ENCODE data around the gene MRAP. TPM values are rescaled to one million over a fixed set of nuclear protein-coding genes. Genes with fewer than 3 reads are reported as not detected.

MRAP gene
- polyA plus RNA-seq, 3 donors = not detected

- DNase-seq = no peak
- no peaks in the 10 kb centered on the region for H4K20me1 ChIP-seq (ENCODE audit: insufficient read depth, low read length)
- TF ChIP-seq CTCF (IDR thresholded peaks at IDR 0.05) = no peak
- no peak overlapping the region for H3K4me3 ChIP-seq (replicated peaks in 1 of 3; ENCODE audit: low read depth in 2 of 3, low read length in 3 of 3)
- Mint-ChIP-seq H3K36me3 (peaks cover 91 to 95% of the 10 kb centered on the region in 2 donors), H3K27me3 (ENCODE audit: low read depth in 3 of 3) (peaks cover 0 to 2% (median 0%) of the 10 kb centered on the region in 3 donors), H3K27ac (peak overlapping the region in 2 of 7 donors; percentile 4 to 14), H3K4me1 (peaks cover 3% of the 10 kb centered on the region), H3K9me3 (no peaks in the 10 kb centered on the region), H3K4me3 (no peak overlapping the region)
- intact Hi-C loops (cut with micrococcal nuclease) = loop anchor here in 1 of 2 donors (10.0 kb wide), 1 partner anchor 45 kb away; no protein-coding TSS in a partner anchor
- no peak overlapping the region for H3K4me2 ChIP-seq (replicated peaks; ENCODE audit: extremely low read depth, low read length, poor library complexity, severe bottlenecking)
- 80% methylated on average over 7 of the region's 7 CpGs for WGBS (ENCODE audit: insufficient coverage)
- H3K4me1 ChIP-seq (ENCODE audit: control insufficient read depth in 1 of 2, insufficient read depth in 2 of 2, low read length in 2 of 2) = no peaks in the 10 kb centered on the region
- H3K79me2 ChIP-seq (ENCODE audit: insufficient read depth, low read length) = no peaks in the 10 kb centered on the region
- no peaks in the 10 kb centered on the region for H3K9me3 ChIP-seq (replicated peaks in 1 of 2; ENCODE audit: control insufficient read depth in 1 of 2, insufficient read depth in 1 of 2, low read length in 2 of 2)
- no peak overlapping the region for H3K27ac ChIP-seq (ENCODE audit: low read depth in 1 of 2, low read length in 2 of 2)
- H3K36me3 ChIP-seq (replicated peaks in 1 of 2; ENCODE audit: control insufficient read depth in 1 of 2, insufficient read depth in 2 of 2, low read length in 2 of 2) = peaks cover 91 to 98% of the 10 kb centered on the region in 2 donors
- H2AFZ ChIP-seq (ENCODE audit: insufficient read depth, low read depth, low read length, poor library complexity, severe bottlenecking) = no peak overlapping the region
- no peak overlapping the region for H3K9ac ChIP-seq (ENCODE audit: insufficient read depth, low read length, poor library complexity, severe bottlenecking)
- H3K27me3 ChIP-seq (ENCODE audit: control insufficient read depth in 2 of 2, insufficient read depth in 2 of 2, low read length in 2 of 2) = no peaks in the 10 kb centered on the region
Measured at GRCh38 chr21:32359719-32360260, 61.1 kb downstream of the MRAP start.

GRCh38 chr21:32360401-32360975 is 61.8 kb downstream of the MRAP start:
- H3K27ac ChIP-seq (ENCODE audit: low read depth in 1 of 2, low read length in 2 of 2) = no peak overlapping the region
- no peaks in the 10 kb centered on the region for H3K9me3 ChIP-seq (replicated peaks in 1 of 2; ENCODE audit: control insufficient read depth in 1 of 2, insufficient read depth in 1 of 2, low read length in 2 of 2)
- H3K79me2 ChIP-seq (ENCODE audit: insufficient read depth, low read length) = no peaks in the 10 kb centered on the region
- H3K27me3 Mint-ChIP-seq (ENCODE audit: low read depth in 3 of 3) = peaks cover 0 to 2% (median 0%) of the 10 kb centered on the region in 3 donors
- no peak overlapping the region for H3K9ac ChIP-seq (ENCODE audit: insufficient read depth, low read length, poor library complexity, severe bottlenecking)
- no peaks in the 10 kb centered on the region for H3K4me1 ChIP-seq (ENCODE audit: control insufficient read depth in 1 of 2, insufficient read depth in 2 of 2, low read length in 2 of 2)
- WGBS (ENCODE audit: insufficient coverage) = 95% methylated on average over 3 of the region's 5 CpGs
- no peaks in the 10 kb centered on the region for H3K27me3 ChIP-seq (ENCODE audit: control insufficient read depth in 2 of 2, insufficient read depth in 2 of 2, low read length in 2 of 2)
- no peaks in the 10 kb centered on the region for H3K9me3 Mint-ChIP-seq
- peaks cover 3% of the 10 kb centered on the region for H3K4me1 Mint-ChIP-seq
- no peak for TF ChIP-seq CTCF (IDR thresholded peaks at IDR 0.05)
- no peak for DNase-seq
- no peak overlapping the region for H3K4me2 ChIP-seq (replicated peaks; ENCODE audit: extremely low read depth, low read length, poor library complexity, severe bottlenecking)
- no peak overlapping the region for H2AFZ ChIP-seq (ENCODE audit: insufficient read depth, low read depth, low read length, poor library complexity, severe bottlenecking)
- no peak overlapping the region for H3K4me3 ChIP-seq (replicated peaks in 1 of 3; ENCODE audit: low read depth in 2 of 3, low read length in 3 of 3)
- intact Hi-C loops (cut with micrococcal nuclease) = no loop called here
- peak overlapping the region in 1 of 7 donors; percentile 50 for H3K27ac Mint-ChIP-seq
- H4K20me1 ChIP-seq (ENCODE audit: insufficient read depth, low read length) = no peaks in the 10 kb centered on the region
- H3K36me3 Mint-ChIP-seq = peaks cover 88 to 92% of the 10 kb centered on the region in 2 donors
- H3K4me3 Mint-ChIP-seq = no peak overlapping the region
- H3K36me3 ChIP-seq (replicated peaks in 1 of 2; ENCODE audit: control insufficient read depth in 1 of 2, insufficient read depth in 2 of 2, low read length in 2 of 2) = peaks cover 90 to 97% of the 10 kb centered on the region in 2 donors

Other genes starting within 250 kb of the MRAP start
- 1 to 10 TPM; 1.6 to 2.5 (median 2.3) TPM for gene MIS18A, start 19.8 kb upstream of the MRAP start, polyA plus RNA-seq
- gene URB1, start 94.2 kb downstream of the MRAP start, polyA plus RNA-seq = 1 to 10 TPM in 1 of 3 donors, under 1 TPM in 2; 0.25 to 2.4 (median 0.47) TPM
- gene EVA1C, start 113.9 kb downstream of the MRAP start, polyA plus RNA-seq = under 1 TPM; 0.37 to 0.73 (median 0.63) TPM

Measured in CD14-positive monocyte (primary cell).